ENCODE measurements around the gene CYP26B1. TPM values are rescaled to one million over a fixed set of nuclear protein-coding genes. Genes with fewer than 3 reads are reported as not detected.

CYP26B1 gene
- polyA plus RNA-seq, 3 donors: not detected

- WGBS (ENCODE audit: insufficient coverage): 93% methylated on average over 3 of the region's 5 CpGs
- Histone ChIP-seq H3K9me3 (replicated peaks in 1 of 2; ENCODE audit: control insufficient read depth in 1 of 2, insufficient read depth in 1 of 2, low read length in 2 of 2) (no peaks in the 10 kb centered on the region), H3K36me3 (replicated peaks in 1 of 2; ENCODE audit: control insufficient read depth in 1 of 2, insufficient read depth in 2 of 2, low read length in 2 of 2) (no peaks in the 10 kb centered on the region), H3K4me2 (replicated peaks; ENCODE audit: extremely low read depth, low read length, poor library complexity, severe bottlenecking) (no peak overlapping the region), H3K79me2 (ENCODE audit: insufficient read depth, low read length) (no peaks in the 10 kb centered on the region), H3K4me1 (ENCODE audit: control insufficient read depth in 1 of 2, insufficient read depth in 2 of 2, low read length in 2 of 2) (no peaks in the 10 kb centered on the region), H3K27me3 (ENCODE audit: control insufficient read depth in 2 of 2, insufficient read depth in 2 of 2, low read length in 2 of 2) (peaks cover 2 to 14% of the 10 kb centered on the region in 2 donors), H3K9ac (ENCODE audit: insufficient read depth, low read length, poor library complexity, severe bottlenecking) (no peak overlapping the region), H3K4me3 (replicated peaks in 1 of 3; ENCODE audit: low read depth in 2 of 3, low read length in 3 of 3) (no peak overlapping the region), H3K27ac (ENCODE audit: low read depth in 1 of 2, low read length in 2 of 2) (no peak overlapping the region), H2AFZ (ENCODE audit: insufficient read depth, low read depth, low read length, poor library complexity, severe bottlenecking) (no peak overlapping the region), H4K20me1 (ENCODE audit: insufficient read depth, low read length) (no peaks in the 10 kb centered on the region)
- Mint-ChIP-seq H3K4me3 (no peak overlapping the region), H3K9me3 (no peaks in the 10 kb centered on the region), H3K36me3 (no peaks in the 10 kb centered on the region), H3K4me1 (no peaks in the 10 kb centered on the region), H3K27ac (no peak overlapping the region), H3K27me3 (ENCODE audit: low read depth in 3 of 3) (peaks cover 3 to 21% (median 18%) of the 10 kb centered on the region in 3 donors)
- no peak for DNase-seq
- TF ChIP-seq CTCF (IDR thresholded peaks at IDR 0.05): no peak
- intact Hi-C loops (cut with micrococcal nuclease): no loop called here
These were observed 14.9 kb upstream of the CYP26B1 start for GRCh38 chr2:72162574-72162973.

GRCh38 chr2:72159211-72159993, 11.7 kb upstream of the CYP26B1 start:
- Mint-ChIP-seq H3K4me1 (no peaks in the 10 kb centered on the region), H3K9me3 (no peaks in the 10 kb centered on the region), H3K36me3 (no peaks in the 10 kb centered on the region), H3K27me3 (ENCODE audit: low read depth in 3 of 3) (peaks cover 12 to 37% (median 27%) of the 10 kb centered on the region in 3 donors), H3K27ac (no peak overlapping the region), H3K4me3 (no peak overlapping the region)
- no peaks in the 10 kb centered on the region for H3K4me1 ChIP-seq (ENCODE audit: control insufficient read depth in 1 of 2, insufficient read depth in 2 of 2, low read length in 2 of 2)
- no peaks in the 10 kb centered on the region for H3K36me3 ChIP-seq (replicated peaks in 1 of 2; ENCODE audit: control insufficient read depth in 1 of 2, insufficient read depth in 2 of 2, low read length in 2 of 2)
- H4K20me1 ChIP-seq (ENCODE audit: insufficient read depth, low read length): no peaks in the 10 kb centered on the region
- 100% methylated on average over 3 of the region's 12 CpGs for WGBS (ENCODE audit: insufficient coverage)
- intact Hi-C loops (cut with micrococcal nuclease): loop anchor here in 1 of 2 donors (10.0 kb wide), 1 partner anchor 615 kb away; no protein-coding TSS in a partner anchor
- no peaks in the 10 kb centered on the region for H3K79me2 ChIP-seq (ENCODE audit: insufficient read depth, low read length)
- H3K9me3 ChIP-seq (replicated peaks in 1 of 2; ENCODE audit: control insufficient read depth in 1 of 2, insufficient read depth in 1 of 2, low read length in 2 of 2): no peaks in the 10 kb centered on the region
- H3K27ac ChIP-seq (ENCODE audit: low read depth in 1 of 2, low read length in 2 of 2): no peak overlapping the region
- H2AFZ ChIP-seq (ENCODE audit: insufficient read depth, low read depth, low read length, poor library complexity, severe bottlenecking): no peak overlapping the region
- no peak overlapping the region for H3K4me3 ChIP-seq (replicated peaks in 1 of 3; ENCODE audit: low read depth in 2 of 3, low read length in 3 of 3)
- H3K4me2 ChIP-seq (replicated peaks; ENCODE audit: extremely low read depth, low read length, poor library complexity, severe bottlenecking): no peak overlapping the region
- TF ChIP-seq CTCF (IDR thresholded peaks at IDR 0.05): no peak
- no peak for DNase-seq
- H3K27me3 ChIP-seq (ENCODE audit: control insufficient read depth in 2 of 2, insufficient read depth in 2 of 2, low read length in 2 of 2): peaks cover 2 to 11% of the 10 kb centered on the region in 2 donors
- no peak overlapping the region for H3K9ac ChIP-seq (ENCODE audit: insufficient read depth, low read length, poor library complexity, severe bottlenecking)
